Caco-2 (cell line): ENCODE results near the gene LRRC7. TPM values are rescaled to one million over a fixed set of nuclear protein-coding genes. Genes with fewer than 3 reads are reported as not detected.

ENCODE experiments used
- BruUV-seq: library from RNA; stranded (reverse); fragments of 400-500 nt; replicated peaks from 2 replicates; lab custom pipeline; 2021; lab: Mats Ljungman, UMichigan
- CTCF ChIA-PET: fragments of 300-600 bp; sonication (Branson Sonifier 250); formaldehyde crosslinking; loops from one replicate; lab custom pipeline; 2022; ENCODE audit warnings: antibody characterized with exemption; lab: Charles Lee
- POLR2A ChIA-PET: fragments of 300-600 bp; sonication (Branson Sonifier 250); formaldehyde crosslinking; loops from one replicate; lab custom pipeline; 2022; ENCODE audit warnings: antibody characterized with exemption; lab: Charles Lee
- DNase-seq, 2 experiments: peaks; one replicate each; pipeline versions ENCODE4 v3.0.0 to v3.0.0-alpha.2; 2020 to 2022
- H3K27me3 ChIP-seq: replicated peaks from 2 replicates; pipeline ENCODE4 v1.6.0; 2011; ENCODE audit warnings: low read length; ENCODE audit not compliant: control insufficient read depth, insufficient read depth
- H3K36me3 ChIP-seq: 2 replicates; pipeline ENCODE4 v1.5.1; 2011; ENCODE audit warnings: low read length; ENCODE audit not compliant: control insufficient read depth, insufficient read depth
- H3K4me1 ChIP-seq: fragments of 250-450 bp; sonication (Bioruptor Pico); 2 replicates; pipeline ENCODE4 v1.5.1; 2020; ENCODE audit warnings: mild to moderate bottlenecking
- H3K4me3 ChIP-seq: 2 replicates; pipeline ENCODE4 v1.5.1; 2011; ENCODE audit warnings: low read depth, mild to moderate bottlenecking, control low read depth, low read length
- H3K9me3 ChIP-seq: fragments of 250-450 bp; sonication (Bioruptor Pico); 2 replicates; pipeline ENCODE4 v1.5.1; 2020; ENCODE audit warnings: mild to moderate bottlenecking, moderate library complexity
- H3K27ac Mint-ChIP-seq: one replicate; pipeline ENCODE4 v1.8.0; 2022; ENCODE audit warnings: mixed read lengths; ENCODE audit not compliant: unreplicated experiment
- H3K27me3 Mint-ChIP-seq: one replicate; pipeline ENCODE4 v1.8.0; 2022; ENCODE audit warnings: mixed read lengths; ENCODE audit not compliant: insufficient read depth, unreplicated experiment
- H3K36me3 Mint-ChIP-seq: one replicate; pipeline ENCODE4 v1.8.0; 2022; ENCODE audit warnings: mild to moderate bottlenecking, mixed read lengths; ENCODE audit not compliant: insufficient read depth, unreplicated experiment
- H3K4me1 Mint-ChIP-seq: one replicate; pipeline ENCODE4 v1.8.0; 2022; ENCODE audit warnings: low read depth, mixed read lengths; ENCODE audit not compliant: unreplicated experiment
- H3K4me3 Mint-ChIP-seq: one replicate; pipeline ENCODE4 v1.8.0; 2022; ENCODE audit warnings: mild to moderate bottlenecking, moderate library complexity, mixed read lengths; ENCODE audit not compliant: unreplicated experiment
- H3K9me3 Mint-ChIP-seq: one replicate; pipeline ENCODE4 v1.8.0; 2022; ENCODE audit warnings: mixed read lengths; ENCODE audit not compliant: unreplicated experiment
- intact Hi-C: fragments of 100-400 bp; cut with micrococcal nuclease; formaldehyde crosslinking; loops from one replicate; pipeline ENCODE4 v1.10.0; 2022; ENCODE audit not compliant: unreplicated experiment
- total RNA-seq: library from RNA; stranded (reverse); gene quantifications from 2 replicates; pipeline ENCODE4 v1.2.3, GENCODE V29; 2022
- TF ChIP-seq, protein P1 (sequence below), 2 experiments: fragments of 200-600 bp in 1 of 2; IDR thresholded peaks; 1 replicate in 1 of 2; 2 replicates in 1 of 2; pipeline versions ENCODE4 v1.5.1 to v1.8.0; 2011 to 2022; ENCODE audit warnings: antibody characterized with exemption in 1 of 2, control low read depth in 1 of 2, inconsistent platforms in 1 of 2, low read depth in 1 of 2, low read length in 1 of 2, mild to moderate bottlenecking in 1 of 2, moderate library complexity in 1 of 2; ENCODE audit not compliant: insufficient read depth in 1 of 2, severe bottlenecking in 1 of 2, unreplicated experiment in 1 of 2

LRRC7 gene
- total RNA-seq, 1 experiment from 2014 or later, result 8.5 TPM

GRCh38 chr1:69929308-69930057 is 361.8 kb downstream of the LRRC7 start:
- H3K9me3 ChIP-seq, result no peaks in the 10 kb centered on the region
- CTCF ChIA-PET, result no interaction called here
- Mint-ChIP-seq H3K36me3 (peaks cover 5% of the 10 kb centered on the region), H3K4me3 (no peak overlapping the region), H3K27me3 (no peaks in the 10 kb centered on the region), H3K27ac (no peak overlapping the region), H3K9me3 (peaks cover 9% of the 10 kb centered on the region), H3K4me1 (peaks cover 12% of the 10 kb centered on the region)
- TF ChIP-seq, protein P1, sequence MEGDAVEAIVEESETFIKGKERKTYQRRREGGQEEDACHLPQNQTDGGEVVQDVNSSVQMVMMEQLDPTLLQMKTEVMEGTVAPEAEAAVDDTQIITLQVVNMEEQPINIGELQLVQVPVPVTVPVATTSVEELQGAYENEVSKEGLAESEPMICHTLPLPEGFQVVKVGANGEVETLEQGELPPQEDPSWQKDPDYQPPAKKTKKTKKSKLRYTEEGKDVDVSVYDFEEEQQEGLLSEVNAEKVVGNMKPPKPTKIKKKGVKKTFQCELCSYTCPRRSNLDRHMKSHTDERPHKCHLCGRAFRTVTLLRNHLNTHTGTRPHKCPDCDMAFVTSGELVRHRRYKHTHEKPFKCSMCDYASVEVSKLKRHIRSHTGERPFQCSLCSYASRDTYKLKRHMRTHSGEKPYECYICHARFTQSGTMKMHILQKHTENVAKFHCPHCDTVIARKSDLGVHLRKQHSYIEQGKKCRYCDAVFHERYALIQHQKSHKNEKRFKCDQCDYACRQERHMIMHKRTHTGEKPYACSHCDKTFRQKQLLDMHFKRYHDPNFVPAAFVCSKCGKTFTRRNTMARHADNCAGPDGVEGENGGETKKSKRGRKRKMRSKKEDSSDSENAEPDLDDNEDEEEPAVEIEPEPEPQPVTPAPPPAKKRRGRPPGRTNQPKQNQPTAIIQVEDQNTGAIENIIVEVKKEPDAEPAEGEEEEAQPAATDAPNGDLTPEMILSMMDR (IDR thresholded peaks at IDR 0.05; ENCODE audit: insufficient read depth in 1 of 2, low read depth in 1 of 2, low read length in 1 of 2, severe bottlenecking in 1 of 2, unreplicated experiment in 1 of 2), result no peak
- no peak overlapping the region for H3K4me3 ChIP-seq
- POLR2A ChIA-PET, result no interaction called here
- H3K36me3 ChIP-seq, result no peaks in the 10 kb centered on the region
- no TSS peak for BruUV-seq
- no peaks in the 10 kb centered on the region for H3K4me1 ChIP-seq
- no peaks in the 10 kb centered on the region for H3K27me3 ChIP-seq
- intact Hi-C loops, result no loop called here
- no peak for DNase-seq

DNA sequence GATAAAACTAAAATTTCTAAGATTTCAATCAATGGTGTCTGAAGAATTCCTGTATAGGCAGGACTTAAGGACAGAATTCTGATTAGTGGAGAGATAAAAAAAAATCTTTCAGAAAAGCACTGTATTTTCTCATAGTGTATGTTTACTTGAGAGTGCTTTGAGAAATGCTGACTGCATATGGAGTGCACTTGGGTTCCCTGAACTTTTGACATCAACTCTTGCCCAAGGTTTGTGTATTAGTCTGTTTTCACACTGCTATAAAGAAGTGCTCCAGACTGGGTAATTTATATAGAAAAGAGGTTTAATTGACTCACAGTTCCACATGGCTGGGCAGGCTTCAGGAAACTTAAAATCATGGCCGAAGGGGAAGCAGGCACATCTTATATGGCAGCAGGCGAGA is 362.7 kb downstream of the LRRC7 start:
- POLR2A ChIA-PET, result no interaction called here
- BruUV-seq, result no TSS peak
- H3K36me3 ChIP-seq, result no peaks in the 10 kb centered on the region
- H3K27me3 ChIP-seq, result no peaks in the 10 kb centered on the region
- TF ChIP-seq, protein P1 (IDR thresholded peaks at IDR 0.05; ENCODE audit: insufficient read depth in 1 of 2, low read depth in 1 of 2, low read length in 1 of 2, severe bottlenecking in 1 of 2, unreplicated experiment in 1 of 2), result no peak
- intact Hi-C loops, result no loop called here
- no peaks in the 10 kb centered on the region for H3K9me3 ChIP-seq
- DNase-seq, result no peak
- H3K4me3 ChIP-seq, result no peak overlapping the region
- peaks cover 9% of the 10 kb centered on the region for H3K9me3 Mint-ChIP-seq
- H3K27ac Mint-ChIP-seq, result no peak overlapping the region
- no peak overlapping the region for H3K4me3 Mint-ChIP-seq
- CTCF ChIA-PET, result no interaction called here
- no peaks in the 10 kb centered on the region for H3K27me3 Mint-ChIP-seq
- peaks cover 5% of the 10 kb centered on the region for H3K36me3 Mint-ChIP-seq
- no peaks in the 10 kb centered on the region for H3K4me1 ChIP-seq
- H3K4me1 Mint-ChIP-seq, result peaks cover 12% of the 10 kb centered on the region

DNA sequence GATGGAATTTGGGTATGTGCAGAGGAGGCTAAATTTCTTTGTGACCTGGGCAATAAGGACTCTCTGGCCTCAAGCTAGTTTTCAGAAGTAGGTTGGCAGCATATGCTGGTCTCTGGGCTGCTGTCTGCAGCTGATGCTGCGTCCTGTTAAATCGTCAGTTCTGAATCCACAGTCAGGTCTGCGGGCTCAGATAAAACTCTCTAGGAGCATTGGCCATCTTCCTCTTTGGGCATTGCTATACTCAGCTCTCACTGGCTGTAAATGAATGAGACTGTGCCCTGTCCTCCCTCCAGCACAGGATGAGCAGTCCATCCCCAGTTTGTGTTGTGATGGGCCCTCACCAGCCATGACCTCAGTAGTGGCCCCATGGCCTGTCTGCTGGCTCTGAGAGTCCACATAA is 365.0 kb downstream of the LRRC7 start:
- Histone ChIP-seq H3K27me3 (no peaks in the 10 kb centered on the region), H3K9me3 (no peaks in the 10 kb centered on the region), H3K4me1 (no peaks in the 10 kb centered on the region), H3K4me3 (no peak overlapping the region), H3K36me3 (no peaks in the 10 kb centered on the region)
- no peaks in the 10 kb centered on the region for H3K27me3 Mint-ChIP-seq
- no peak for DNase-seq
- POLR2A ChIA-PET, result no interaction called here
- intact Hi-C loops, result no loop called here
- peaks cover 12% of the 10 kb centered on the region for H3K4me1 Mint-ChIP-seq
- H3K27ac Mint-ChIP-seq, result no peak overlapping the region
- H3K4me3 Mint-ChIP-seq, result no peak overlapping the region
- TF ChIP-seq, protein P1 (IDR thresholded peaks at IDR 0.05; ENCODE audit: insufficient read depth in 1 of 2, low read depth in 1 of 2, low read length in 1 of 2, severe bottlenecking in 1 of 2, unreplicated experiment in 1 of 2), result no peak
- CTCF ChIA-PET, result no interaction called here
- H3K9me3 Mint-ChIP-seq, result peaks cover 9% of the 10 kb centered on the region
- H3K36me3 Mint-ChIP-seq, result peaks cover 5% of the 10 kb centered on the region
- BruUV-seq, result no TSS peak
